ENCODE results near the gene UPK3B.
"Not testable (repeated sequence)": the region's sequence is repeated elsewhere in the genome, so short reads cannot be mapped to it uniquely, and the experiment has no call there.

Gene UPK3B

GRCh38 chr7:76495717-76496116, 14.6 kb upstream of the UPK3B start:
- DNase-seq, result not testable (repeated sequence)

DNA sequence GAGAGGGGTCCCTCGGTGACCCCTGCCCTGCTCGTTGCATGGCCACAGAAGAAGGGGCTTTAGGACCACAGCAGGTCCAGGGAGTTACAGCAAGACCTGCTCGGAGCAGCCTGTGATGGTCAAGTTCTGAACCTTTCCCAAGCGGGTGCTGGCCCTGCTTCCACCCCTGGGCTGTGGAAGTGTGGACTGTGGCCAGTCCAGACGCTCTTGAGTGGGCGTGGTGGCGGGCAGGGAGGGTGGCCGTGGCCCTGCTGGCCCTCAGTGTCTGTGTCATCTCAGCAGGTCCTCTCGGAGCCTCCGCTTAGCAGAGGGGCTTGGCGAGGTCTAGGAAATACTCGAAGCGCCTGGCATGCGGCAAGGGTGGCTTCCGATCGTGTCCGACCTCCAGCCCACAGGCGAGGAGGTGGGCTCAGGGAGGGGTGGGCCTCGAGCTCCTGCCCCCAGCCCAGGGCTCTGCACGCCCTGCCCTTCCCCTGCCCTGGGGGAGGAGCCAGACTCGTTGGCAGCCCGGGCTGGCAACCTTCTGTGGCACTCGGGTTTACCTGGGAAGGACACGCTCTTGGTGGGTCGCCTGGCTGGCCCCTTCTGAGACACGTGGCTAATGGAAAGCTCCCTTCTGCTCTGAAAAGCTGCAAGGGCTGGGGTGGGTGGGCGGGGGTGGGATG, 12.3 kb upstream of the UPK3B start:
- DNase-seq, result not testable (repeated sequence)

DNA sequence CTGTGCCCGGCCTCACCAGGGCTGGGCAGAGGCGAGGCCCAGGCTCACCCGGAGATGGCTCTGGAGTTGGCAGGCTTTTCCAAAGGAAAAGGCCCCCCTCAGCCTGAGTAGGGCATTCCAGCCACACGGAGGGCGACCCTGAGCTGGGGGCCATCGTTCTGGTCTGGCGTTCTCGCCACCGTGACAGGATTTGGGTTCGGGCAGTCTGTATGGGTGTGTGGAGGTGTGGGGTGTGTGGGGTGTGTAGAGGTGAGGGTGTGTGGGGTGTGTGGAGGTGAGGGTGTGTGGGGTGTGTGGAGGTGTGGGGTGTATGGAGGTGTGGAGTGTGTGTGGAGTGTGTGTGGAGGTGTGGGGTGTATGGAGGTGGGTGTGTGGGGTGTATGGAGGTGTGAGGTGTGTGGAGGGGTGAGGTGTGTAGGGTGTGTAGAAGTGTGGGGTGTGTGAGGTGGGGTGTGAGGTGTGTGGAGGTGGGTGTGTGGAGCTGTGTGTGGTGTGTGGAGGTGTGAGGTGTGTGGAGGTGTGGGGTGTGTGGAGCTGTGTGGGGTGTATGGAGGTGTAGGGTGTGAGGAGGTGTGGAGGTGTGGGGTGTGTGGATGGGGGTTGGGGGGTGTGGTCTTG, 11.7 kb upstream of the UPK3B start:
- DNase-seq, result not testable (repeated sequence)

- not testable (repeated sequence) for DNase-seq
Observed at GRCh38 chr7:76499201-76499923, 11.0 kb upstream of the UPK3B start.

GRCh38 chr7:76499924-76500241, 10.5 kb upstream of the UPK3B start:
- not testable (repeated sequence) for DNase-seq

DNA sequence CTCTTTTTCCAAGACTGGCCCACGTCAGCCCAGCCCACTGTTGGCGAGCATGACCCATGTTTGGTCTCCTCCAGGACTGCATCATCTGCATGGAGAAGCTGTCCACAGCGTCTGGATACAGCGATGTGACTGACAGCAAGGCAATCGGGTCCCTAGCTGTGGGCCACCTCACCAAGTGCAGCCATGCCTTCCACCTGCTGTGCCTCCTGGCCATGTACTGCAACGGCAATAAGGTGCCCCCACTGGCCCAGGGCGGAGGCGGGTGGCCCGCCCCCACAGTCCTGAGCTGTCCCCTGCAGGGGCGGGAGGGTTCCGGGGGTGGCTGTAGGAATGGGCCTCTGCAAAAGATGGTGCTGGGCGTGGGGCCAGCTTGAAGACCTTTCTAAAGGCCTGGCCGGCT, 8.1 kb upstream of the UPK3B start:
- DNase-seq, result not testable (repeated sequence)

DNA sequence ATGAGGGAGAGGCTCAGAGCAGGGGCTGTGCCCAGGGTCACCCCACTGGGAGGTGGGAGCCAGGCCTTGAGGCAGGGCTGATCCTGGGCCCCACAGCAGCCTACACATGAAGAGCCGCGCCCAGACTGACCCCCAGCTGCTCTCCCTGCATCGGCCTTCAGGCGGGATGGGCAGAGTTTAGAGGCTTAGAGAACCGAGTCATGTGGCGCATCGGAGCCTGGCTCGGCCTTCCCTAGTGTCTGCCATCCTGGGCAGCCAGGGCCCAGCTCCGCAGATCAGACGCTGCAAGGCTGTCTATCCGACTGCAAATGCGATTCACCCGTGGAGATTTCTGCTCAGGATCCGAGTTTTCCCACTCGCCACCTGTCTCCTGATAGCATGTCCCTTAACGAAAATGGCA, 7.5 kb upstream of the UPK3B start:
- DNase-seq, result not testable (repeated sequence)

DNA sequence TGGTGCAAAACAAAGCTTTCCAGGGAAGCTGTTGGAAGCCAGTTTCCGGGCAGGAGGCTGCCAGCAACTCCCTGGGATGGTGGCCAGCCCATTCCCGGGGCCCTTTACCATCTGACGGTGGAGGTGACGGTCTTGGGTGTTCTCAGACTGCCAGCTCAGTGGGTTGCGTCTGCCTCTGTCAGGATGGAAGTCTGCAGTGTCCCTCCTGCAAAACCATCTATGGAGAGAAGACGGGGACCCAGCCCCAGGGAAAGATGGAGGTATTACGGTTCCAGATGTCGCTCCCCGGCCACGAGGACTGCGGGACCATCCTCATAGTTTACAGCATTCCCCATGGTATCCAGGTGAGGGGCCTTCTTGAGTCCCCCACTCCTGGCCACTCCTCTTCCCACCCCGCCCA, 7.1 kb upstream of the UPK3B start:
- not testable (repeated sequence) for DNase-seq

- not testable (repeated sequence) for DNase-seq
Observed at GRCh38 chr7:76504351-76505167, 5.8 kb upstream of the UPK3B start.

DNA sequence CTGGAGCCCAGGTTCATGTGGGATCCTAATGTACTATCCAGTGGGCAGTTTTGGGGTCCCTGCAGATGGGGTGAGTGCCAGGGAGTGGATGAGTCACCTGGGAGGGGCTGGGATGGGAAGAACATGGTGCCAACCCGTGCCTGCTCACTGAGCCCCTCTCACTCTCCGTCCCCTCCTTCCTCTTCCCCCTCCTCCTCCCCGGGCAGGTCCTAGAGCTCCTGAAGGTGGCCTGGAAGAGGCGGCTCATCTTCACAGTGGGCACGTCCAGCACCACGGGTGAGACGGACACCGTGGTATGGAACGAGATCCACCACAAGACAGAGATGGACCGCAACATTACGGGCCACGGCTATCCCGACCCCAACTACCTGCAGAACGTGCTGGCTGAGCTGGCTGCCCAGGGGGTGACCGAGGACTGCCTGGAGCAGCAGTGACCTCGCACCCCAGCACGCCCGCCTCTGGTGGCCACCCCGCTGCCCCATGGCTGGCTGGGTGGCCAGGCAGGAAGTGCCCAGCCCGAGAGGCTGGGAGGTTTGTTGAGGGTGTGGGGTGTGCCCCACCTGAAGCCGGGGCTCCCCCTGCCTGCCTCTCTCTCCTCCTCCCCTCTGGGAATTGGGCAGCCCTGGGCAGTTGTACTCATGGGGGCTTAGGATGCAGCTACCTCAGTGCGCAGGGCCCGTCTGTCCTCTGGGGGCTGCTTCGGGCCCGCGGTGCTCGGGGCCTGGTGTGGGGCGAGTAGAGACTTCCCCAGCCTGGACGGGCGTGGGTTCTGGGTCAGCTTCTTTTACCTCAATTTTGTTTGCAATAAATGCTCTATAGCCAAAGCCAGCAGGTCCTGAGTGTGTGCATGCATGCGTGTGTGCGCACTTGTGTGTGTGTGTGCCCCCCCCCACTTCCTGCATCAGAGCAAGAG, 4.9 kb upstream of the UPK3B start:
- DNase-seq, result no peak

- DNase-seq, result no peak
Observed at GRCh38 chr7:76506081-76506440, 4.3 kb upstream of the UPK3B start.

DNA sequence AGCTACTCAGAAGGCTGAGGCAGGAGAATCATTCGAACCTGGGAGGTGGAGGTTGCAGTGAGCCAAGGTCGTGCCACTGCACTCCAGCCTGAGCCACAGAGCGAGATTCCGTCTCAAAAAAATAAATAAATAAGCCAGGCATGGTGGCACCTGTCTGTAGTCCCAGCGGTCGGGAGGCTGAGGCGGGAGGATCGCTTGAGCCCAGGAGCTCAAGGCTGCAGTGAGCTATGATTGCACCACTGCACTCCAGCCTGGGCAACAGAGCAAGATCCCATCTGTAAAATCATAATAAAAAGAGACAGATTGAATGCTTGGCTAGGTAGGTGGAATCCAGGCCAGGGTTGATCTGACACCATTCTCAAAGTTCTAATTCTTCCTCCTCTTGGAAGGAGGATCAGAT, 3.7 kb upstream of the UPK3B start:
- not testable (repeated sequence) for DNase-seq

DNA sequence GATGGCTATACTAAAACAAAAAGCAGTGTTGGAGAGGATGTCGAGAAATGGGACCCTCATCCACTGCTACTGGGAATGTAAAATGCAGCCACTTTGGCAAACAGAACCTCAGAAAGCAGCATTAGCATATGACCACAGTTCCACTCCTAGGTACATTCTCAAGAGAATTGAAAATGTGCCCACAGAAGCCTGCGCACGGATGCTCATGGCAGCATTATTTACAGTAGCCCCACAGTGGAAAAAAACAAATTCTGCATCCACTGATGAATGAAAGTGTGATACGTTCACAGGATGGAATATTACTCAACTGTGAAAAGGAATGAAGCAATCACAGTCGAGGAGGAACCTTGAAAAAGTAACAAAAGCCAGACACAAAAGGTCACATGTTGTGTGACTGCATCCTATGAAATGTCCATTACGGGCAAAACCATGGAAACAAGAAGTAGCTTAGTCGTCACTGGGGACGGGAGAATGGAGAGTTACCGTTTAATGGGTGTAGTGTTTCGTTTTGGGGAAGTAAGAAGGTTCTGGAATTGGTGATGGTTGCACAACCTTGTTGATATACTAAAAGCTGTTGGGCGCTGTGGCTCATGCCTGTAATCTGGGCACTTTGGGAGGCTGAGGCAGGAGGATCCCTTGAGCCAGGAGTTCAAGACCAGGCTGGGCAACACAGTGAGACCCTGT, 2.5 kb upstream of the UPK3B start:
- DNase-seq, result peak; percentile 27 to 72

DNA sequence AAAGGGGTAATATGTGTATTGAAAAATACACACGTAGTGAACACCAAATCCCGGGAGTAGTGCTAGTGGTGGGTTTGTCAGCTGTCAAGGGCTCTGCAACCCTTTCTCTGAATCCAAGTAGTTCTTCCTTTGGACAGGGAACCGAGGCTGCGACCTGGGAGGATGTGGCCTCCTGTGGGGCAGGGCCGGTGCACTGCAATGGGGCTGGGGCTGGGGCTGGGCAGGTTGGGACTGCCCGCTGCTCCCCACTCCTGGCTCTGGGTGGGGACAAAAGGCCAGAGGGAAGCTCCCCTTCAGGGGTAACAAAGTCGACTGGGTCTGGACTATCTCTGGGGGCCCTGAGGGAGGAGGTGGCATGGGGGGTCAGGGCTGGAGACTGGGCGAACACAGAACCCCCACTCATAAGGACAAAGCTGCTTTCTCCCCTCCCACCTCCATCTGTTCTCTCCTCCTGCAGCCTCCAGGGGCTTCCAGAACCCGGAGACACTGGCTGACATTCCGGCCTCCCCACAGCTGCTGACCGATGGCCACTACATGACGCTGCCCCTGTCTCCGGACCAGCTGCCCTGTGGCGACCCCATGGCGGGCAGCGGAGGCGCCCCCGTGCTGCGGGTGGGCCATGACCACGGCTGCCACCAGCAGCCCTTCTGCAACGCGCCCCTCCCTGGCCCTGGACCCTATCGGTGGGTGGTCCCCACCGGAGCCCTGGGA, 1.0 kb downstream of the UPK3B start:
- DNase-seq, result not testable (repeated sequence)

DNA sequence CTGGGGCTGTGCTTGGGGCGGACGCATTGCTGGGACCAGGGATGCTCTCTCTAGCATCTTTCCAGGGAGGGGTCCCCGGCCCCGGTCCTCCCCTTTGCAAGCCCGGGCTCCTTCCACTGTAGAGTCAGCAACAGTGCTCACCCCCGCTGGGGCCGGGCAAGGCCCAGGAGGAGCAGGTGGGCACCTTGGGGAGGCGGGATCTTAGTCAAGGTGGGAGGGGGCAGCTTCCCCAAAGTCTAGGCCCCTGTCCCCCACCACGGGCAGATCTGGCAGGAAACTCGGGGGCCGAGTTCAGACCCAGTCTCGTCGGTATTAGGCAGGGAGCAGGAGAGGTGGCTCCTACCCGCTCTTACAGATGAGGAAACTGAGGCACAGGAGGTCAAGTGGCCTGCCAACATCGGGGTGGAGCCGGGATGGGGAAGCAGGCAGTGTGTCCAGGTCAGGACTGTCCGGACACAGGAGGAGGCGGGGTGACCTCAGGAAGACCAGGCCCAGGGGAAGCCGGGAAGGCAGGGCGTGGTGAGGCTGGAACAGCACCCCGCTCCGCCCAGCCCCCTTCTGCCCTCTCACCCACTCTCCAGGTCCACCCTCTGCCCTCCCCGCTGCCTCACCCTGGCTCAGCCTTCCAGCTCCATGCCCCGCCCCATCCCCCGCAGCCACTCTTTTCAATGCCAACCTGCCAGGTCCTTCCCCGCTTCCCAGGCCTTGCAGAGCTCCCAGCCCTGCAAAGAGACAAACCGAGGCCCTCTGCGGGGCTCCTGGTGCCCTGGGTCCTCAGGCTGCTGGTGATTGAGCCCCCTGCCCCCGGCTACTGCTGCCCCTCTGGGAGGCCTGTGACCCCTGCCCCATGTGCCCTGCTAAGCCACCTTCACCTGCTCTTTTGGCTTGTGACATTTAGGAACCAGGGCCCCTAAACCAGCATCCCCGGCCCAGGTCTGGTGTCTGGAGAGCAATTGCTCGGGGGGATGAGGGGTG, 1.8 kb downstream of the UPK3B start:
- not testable (repeated sequence) for DNase-seq

- DNase-seq, result no peak
Observed at GRCh38 chr7:76512941-76513816, 2.8 kb downstream of the UPK3B start.

DNA sequence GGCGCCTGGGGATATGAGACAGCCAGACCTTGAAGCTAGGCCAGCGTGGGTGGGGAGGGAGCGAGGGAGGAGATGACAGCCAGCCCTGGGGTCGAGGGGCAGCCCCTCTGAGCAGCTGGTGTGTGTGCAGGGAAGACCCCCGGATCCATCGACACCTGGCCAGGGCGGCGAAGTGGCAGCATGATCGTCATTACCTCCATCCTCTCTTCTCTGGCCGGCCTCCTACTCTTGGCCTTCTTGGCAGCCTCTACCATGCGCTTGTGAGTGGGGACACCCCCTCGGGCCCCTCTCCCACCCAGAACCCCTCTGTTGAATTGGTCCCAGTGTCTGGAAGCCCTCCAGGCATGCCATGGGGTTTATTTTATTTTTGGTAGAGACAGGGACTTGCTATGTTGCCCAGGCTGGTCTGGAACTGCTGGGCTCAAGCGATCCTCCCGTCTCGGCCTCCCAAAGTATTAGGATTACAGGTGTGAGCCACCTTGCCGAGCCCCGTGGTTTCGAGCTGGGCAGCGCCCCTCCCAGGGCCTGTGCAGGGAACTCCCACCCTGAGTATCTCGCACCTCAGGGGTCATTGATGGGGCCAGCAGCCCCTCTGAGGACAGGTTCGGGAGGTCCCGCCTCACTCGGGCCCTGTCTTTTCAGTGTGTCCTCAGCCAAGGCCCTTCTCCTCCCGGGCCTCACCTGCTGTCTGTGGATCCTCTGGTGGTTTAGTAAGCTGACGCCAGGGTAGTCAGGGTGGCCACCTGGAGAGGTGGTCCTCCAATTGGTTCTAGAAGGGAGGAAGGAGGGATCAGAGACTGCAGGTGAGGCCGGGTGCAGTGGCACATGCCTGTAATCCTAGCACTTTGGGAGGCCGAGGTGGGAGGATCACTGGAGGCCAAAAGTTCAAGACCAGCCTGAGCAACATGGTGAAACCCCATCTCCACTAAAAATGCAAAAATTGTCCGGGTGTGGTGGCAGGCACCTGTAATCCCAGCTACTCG, 3.8 kb downstream of the UPK3B start:
- DNase-seq, result no peak

Measured in CD4-positive, alpha-beta T cell treated with Interleukin-4 for 1 hour (primary cell).